NCI-H2081 (cell line): ENCODE measurements around the gene SSB.
"Not testable (repeated sequence)": the region's sequence is repeated elsewhere in the genome, so short reads cannot be mapped to it uniquely, and the experiment has no call there.

Experiments
- DNase-seq, 2 experiments: peaks; one replicate each; lab custom pipeline; 2025; lab: John Stamatoyannopoulos, UW

The SSB gene

DNA sequence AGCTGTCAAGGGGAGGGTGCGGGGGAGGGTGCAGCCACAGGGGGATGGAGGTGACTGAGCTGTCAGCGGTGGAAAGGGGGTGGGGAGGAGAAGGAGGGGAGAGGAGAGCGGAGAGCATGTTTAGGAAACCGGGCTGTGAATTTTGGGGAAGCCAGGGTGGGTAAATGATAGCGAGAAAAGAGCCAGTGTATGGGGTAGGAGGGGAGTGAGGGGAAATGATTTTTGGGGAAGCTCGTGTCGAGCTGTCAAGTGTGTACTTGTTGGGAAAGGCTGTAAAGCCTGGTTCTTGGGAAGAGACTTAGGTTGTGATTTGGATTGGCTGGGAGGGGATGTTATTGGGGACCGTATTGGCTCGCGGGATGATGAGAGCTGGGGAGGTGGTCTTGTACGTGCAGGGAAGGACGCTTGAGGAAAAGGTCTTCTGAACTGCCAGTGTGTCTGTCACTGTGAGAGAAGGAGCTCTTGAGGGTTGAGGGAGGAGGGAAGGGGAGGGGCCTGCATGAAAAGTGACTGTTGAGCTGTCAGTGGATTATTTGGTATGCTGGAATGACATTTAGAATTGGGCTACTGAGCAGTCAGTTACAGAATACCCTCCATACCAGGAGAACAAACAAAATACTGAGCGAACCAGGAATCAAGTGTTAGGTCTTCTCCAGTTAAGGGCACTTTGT lies 29.6 kb downstream of the SSB start:
- DNase-seq, result peak in 1 of 2 experiments; percentile 33

DNA sequence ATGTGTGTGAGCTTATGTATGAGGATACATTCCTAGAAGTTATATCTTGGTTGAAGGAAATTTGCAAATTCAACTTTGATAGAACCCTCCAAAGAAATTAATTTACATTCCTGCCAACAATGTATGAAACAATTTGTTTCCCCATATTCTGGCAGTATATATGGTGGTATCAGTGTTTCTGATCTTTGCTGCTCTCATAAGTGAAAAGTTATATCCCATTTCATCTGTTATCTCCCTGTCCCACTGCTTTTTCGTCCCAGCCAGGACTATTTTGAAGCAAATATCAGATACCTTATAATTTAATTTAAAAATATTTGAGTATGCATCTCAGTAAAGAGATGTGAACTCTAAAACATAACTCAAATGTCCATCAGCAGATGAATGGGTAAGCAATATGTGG lies 35.7 kb downstream of the SSB start:
- no peak for DNase-seq

DNA sequence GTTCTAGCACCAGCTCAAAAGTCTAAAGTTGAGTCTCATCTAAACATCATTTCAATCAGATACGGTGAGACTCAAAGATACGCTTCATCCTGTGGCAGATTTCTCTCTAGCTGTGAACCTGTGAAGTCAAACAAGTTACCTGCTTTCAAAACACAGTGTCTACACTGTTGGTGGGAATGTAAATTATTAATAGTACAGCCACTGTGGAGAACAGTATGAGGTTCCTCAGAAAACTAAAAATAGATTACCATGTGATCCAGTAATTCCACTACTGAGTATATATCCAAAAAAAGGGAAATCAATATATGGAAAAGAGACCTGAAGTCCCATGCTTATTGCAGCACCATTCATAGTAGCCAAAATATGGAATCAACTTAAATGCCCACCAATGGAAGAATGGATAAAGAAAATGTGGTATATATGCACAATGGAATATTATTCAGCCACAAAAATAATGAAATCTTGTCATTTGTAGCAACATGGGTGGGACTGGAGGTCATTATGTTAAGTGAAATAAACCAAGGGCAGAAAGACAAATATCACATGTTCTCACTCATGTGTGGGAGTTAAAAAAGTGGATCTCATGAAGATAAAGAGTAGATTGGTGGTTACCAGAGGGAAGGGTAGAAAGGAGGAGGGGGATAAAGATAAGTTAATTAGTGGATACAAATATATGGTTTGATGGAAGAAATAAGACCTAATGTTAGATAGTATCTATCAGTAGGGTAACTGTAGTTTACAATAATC lies 40.2 kb downstream of the SSB start:
- DNase-seq, result no peak

DNA sequence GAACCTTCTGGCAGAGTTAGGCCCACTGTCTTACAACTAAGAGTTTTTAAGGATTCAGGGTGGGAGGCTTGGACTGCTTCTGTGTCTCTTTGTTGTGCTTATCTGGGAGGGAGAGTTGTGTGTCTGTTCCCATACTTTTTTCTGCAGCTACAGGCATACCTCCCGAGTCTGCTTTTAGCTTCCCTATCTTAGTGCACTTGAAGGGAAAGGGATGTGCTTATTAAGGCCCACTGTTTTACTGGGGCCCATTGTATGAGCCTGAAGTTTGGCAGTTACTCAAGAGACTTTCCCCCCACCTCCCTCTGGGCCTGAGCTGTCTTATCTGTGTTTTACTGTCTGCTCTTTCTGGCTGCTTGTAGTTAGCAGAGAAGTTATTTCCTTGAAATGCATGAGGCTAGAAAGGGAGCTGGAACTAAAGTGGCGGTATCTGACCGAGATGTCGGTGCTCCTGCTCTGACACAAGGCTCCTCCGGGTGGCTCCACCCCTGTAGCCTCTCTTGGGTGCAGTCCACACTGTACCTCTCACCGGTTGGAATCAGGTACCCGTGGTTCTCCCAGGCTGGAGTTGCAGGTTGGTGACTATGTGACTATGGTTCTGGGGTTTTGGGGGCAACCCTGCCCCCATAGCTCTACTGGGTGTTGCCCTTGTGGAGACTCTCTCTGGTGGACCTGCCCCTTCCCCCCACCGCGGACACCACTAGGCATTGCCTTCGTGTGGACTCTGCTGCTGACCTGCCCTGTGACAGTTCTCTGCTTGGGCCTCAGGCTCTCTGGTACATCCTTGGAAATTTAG lies 41.5 kb downstream of the SSB start:
- DNase-seq, result no peak

DNA sequence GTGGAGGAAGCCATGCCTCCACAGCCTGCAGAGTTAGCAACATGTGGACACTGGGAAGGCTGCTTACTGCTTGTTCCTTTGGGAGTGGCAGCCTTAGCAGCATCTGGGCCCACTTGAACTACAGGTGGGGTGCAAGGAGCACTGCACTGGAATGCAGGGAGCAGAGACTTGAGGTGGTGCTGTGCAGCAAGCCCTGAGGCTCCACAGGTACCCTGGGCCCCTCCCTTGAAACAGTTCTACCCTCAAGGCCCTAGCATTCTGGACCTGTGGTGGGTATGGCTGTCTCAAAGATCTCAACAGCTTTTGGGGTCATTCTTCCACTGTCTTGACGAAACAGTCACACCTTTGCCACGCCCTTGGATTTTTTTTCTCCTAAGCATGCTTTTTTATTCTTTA lies 42.1 kb downstream of the SSB start:
- DNase-seq, result no peak

DNA sequence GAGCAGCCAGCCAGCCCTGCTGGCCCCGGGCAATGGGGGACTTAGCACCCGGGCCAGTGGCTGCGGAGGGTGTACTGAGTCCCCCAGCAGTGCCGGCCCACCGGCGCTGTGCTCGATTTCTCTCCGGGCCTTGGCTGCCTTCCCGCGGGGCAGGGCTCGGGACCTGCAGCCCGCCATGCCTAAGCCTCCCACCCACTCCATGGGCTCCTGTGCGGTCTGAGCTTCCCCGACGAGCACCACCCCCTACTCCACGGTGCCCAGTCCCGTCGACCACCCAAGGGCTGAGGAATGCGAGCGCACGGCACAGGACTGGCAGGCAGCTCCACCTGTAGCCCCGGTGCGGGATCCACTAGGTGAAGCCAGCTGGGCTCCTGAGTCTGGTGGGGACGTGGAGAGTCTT lies 43.0 kb downstream of the SSB start:
- DNase-seq, result not testable (repeated sequence)

DNA sequence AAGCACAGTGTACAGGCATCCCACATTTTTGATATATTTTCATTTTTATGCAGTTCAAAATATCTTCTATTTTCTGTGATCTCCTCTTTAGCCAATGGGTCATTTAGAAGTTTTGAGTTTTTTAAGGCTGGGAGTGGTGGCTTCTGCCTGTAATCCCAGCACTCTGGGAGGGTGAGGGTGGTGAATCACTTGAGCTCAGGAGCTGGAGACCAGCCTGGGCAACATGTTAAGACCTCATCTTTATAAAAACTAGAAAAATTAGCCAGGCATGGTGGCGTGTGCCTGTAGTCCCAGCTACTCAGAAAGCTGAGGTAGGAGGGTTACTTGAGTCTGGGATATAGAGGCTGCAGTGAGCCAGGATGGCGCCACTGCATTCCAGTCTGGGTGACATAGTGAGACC lies 46.3 kb downstream of the SSB start:
- DNase-seq, result no peak

DNA sequence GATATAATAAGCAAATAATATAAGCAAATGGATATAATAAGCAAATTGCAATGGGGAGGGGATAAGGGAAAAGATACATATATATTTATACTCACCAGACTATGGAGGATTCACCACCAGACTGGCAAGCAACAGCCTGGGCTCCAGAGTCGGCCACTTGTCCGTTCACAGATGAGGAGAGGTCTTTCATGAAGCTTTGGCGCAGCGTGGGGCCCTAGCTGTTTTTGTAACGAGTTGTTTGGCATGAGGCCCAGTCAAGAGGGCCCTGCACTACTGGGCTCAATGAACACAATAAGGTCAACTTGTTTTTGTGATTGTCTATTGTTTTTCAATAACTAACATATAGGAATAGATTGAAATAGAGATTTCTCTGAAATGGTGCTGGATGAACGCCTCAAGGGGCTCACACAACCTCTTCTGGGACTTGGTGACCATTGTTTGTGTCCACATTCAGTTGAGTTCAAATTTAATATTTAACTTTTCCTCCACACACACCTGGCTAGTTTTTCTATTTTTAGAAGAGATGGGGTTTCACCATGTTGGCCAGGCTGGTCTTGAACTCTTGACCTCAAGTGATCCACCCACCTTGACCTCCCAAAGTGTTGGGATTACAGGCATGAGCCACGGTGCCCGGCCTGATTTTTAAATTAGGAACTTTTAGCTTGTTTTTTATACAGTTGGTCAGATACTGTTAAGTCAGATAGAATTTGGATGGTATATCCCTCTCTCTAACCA lies 50.5 kb downstream of the SSB start:
- peak; percentile 9 to 49 for DNase-seq

DNA sequence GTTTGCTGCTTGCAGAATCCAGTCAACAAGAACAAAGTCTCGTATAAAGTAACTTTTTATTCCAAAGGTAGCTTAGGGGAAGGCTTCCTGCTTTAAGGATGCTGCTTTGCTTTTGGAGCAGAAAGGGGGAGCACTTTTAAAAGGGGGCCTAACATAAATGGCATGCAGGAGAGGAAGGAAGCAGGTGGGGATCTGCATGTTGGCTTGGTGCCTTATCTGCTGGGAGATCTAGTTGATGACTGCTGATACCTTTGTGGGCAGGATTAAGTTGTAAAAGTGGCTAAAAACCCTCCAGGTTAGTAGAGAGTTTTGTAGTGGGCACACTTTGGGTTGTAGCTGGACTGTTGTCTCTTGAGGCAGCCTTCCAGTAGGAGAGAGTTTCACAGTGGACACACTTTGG lies 51.0 kb downstream of the SSB start:
- no peak for DNase-seq

DNA sequence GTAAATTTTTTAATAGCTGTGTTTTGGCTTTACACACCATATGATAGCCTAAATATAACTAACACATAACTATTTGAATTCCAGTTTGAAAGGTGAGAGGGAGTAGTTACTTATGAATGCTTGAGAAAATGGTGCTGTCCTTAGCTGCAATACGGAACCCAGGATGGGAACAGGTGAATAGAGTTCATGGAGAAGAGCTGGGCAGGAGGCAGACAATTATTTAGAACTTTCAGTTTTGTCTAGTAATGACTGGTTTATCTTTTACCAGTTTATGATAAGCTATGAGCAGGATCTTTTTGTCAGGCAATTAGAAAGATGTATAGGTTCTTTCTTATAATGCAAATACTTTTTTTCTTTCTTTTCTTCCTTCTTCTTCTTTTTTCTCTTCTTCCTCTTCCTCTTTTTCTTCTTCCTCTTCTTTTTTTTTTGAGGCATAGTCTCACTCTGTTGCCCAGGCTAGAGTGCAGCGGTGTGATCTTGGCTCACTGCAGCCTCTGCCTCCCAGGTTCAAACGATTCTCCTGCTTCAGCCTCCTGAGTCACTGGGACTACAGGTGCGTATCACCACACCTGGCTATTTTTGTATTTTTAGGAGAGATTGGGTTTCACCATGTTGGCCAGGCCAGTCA lies 54.5 kb downstream of the SSB start:
- no peak for DNase-seq

DNA sequence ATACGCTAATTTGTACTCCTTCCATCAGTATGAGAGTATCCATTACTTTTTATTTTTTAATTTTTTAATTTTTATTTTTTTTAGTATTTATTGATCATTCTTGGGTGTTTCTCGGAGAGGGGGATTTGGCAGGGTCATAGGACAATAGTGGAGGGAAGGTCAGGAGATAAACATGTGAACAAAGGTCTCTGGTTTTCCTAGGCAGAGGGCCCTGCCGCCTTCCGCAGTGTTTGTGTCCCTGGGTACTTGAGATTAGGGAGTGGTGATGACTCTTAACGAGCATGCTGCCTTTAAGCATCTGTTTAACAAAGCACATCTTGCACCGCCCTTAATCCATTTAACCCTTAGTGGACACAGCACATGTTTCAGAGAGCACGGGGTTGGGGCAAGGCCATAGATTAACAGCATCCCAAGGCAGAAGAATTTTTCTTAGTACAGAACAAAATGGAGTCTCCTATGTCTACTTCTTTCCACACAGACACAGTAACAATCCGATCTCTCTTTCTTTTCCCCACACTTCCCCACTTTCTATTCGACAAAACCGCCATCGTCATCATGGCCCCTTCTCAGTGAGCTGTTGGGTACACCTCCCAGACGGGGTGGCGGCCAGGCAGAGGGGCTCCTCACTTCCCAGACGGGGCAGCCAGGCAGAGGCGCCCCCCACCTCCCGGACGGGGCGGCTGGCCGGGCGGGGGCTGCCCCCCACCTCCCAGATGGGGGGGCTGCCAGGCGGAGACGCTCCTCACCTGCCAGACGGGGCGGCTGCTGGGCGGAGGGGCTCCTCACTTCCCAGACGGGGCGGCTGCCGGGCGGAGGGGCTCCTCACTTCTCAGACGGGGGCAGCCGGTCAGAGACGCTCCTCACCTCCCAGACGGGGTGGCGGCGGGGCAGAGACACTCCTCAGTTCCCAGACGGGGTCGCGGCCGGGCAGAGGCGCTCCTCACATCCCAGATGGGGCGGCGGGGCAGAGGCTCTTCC lies 56.9 kb downstream of the SSB start:
- not testable (repeated sequence) for DNase-seq

DNA sequence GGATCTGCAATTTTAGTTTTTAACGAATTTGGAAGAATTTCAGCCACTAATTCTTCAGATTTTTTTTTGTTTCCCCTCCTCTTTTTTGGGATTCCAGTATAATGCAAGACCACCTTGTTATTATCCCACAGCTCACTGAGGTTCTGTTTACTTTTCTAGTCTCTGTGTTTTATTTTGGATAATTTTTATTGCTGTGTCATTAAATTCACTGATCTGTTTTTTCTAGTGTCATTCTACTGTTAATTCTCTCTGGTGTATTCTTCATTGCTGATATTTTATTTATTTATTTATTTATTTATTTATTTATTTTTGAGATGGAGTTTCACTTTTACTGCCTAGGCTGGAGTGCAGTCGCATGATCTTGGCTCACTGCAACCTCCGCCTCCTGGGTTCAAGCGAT lies 60.8 kb downstream of the SSB start:
- no peak for DNase-seq

DNA sequence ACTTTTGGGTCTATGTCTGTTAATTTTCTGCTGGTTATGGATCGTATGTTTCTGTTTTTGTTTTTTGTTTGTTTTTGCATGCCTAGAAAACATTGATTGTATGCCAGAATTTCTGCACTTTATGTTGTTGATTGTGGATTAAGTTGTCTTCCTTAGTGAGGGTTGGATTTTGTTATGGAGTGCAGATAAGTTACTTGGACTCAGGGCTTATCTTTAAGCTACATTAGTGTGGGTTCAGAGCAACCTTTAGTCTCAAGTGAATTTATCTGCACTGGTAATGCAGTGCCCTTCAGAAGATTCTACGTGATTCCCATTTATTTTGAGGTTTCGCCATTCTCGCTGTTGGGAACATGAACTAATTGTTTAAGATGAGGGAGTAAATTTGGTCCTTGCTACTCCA lies 61.5 kb downstream of the SSB start:
- no peak for DNase-seq
